Stimulated activated memory B cell treated with anti-CD40 and anti-IgM and Interleukin-4, amounts not matched to agents 10 μg/mL and 1 μg/mL and 100 μg/mL, for 72 hours (primary cell): Measurements from ENCODE around the gene NHLH1.

Experiments
- ATAC-seq: fragments of 150-1000 bp; cut with Tn5 transposase; 2 replicates; pipeline ENCODE4 v1.10.0; 2021
- H3K27ac Mint-ChIP-seq: one replicate; pipeline ENCODE4 v1.8.0; 2022; ENCODE audit warnings: mild to moderate bottlenecking, mixed read lengths
- H3K27me3 Mint-ChIP-seq: one replicate; pipeline ENCODE4 v1.8.0; 2022; ENCODE audit warnings: mixed read lengths
- H3K36me3 Mint-ChIP-seq: one replicate; pipeline ENCODE4 v1.8.0; 2022; ENCODE audit warnings: mixed read lengths
- H3K4me1 Mint-ChIP-seq: one replicate; pipeline ENCODE4 v1.8.0; 2022; ENCODE audit warnings: mixed read lengths
- H3K4me3 Mint-ChIP-seq: one replicate; pipeline ENCODE4 v1.8.0; 2022; ENCODE audit warnings: mild to moderate bottlenecking, moderate library complexity, mixed read lengths
- H3K9me3 Mint-ChIP-seq: one replicate; pipeline ENCODE4 v1.8.0; 2022; ENCODE audit warnings: mixed read lengths

Gene NHLH1

GRCh38 chr1:160346958-160347357 lies 19.9 kb upstream of the NHLH1 start:
- peak overlapping the region; percentile 50 for H3K4me3 Mint-ChIP-seq
- peaks cover 41% of the 10 kb centered on the region for H3K36me3 Mint-ChIP-seq
- H3K4me1 Mint-ChIP-seq: peaks cover 34% of the 10 kb centered on the region
- ATAC-seq: peak; percentile 88
- H3K27me3 Mint-ChIP-seq: no peaks in the 10 kb centered on the region
- peak overlapping the region; percentile 85 for H3K27ac Mint-ChIP-seq
- no peaks in the 10 kb centered on the region for H3K9me3 Mint-ChIP-seq

- H3K9me3 Mint-ChIP-seq: no peaks in the 10 kb centered on the region
- peaks cover 16% of the 10 kb centered on the region for H3K4me1 Mint-ChIP-seq
- no peak overlapping the region for H3K4me3 Mint-ChIP-seq
- H3K36me3 Mint-ChIP-seq: peaks cover 74% of the 10 kb centered on the region
- no peak for ATAC-seq
- no peaks in the 10 kb centered on the region for H3K27me3 Mint-ChIP-seq
- no peak overlapping the region for H3K27ac Mint-ChIP-seq
Measured at GRCh38 chr1:160351629-160352028, 15.2 kb upstream of the NHLH1 start.

GRCh38 chr1:160352555-160352954 lies 14.3 kb upstream of the NHLH1 start:
- Mint-ChIP-seq H3K9me3 (no peaks in the 10 kb centered on the region), H3K36me3 (peaks cover 79% of the 10 kb centered on the region), H3K27me3 (no peaks in the 10 kb centered on the region), H3K27ac (no peak overlapping the region), H3K4me1 (peaks cover 7% of the 10 kb centered on the region), H3K4me3 (no peak overlapping the region)
- no peak for ATAC-seq

- Mint-ChIP-seq H3K27me3 (no peaks in the 10 kb centered on the region), H3K4me3 (no peak overlapping the region), H3K9me3 (no peaks in the 10 kb centered on the region), H3K27ac (peak overlapping the region; percentile 52), H3K36me3 (peaks cover 79% of the 10 kb centered on the region), H3K4me1 (no peaks in the 10 kb centered on the region)
- no peak for ATAC-seq
Measured at GRCh38 chr1:160353223-160353622, 13.6 kb upstream of the NHLH1 start.

GRCh38 chr1:160354388-160354985 lies 12.4 kb upstream of the NHLH1 start:
- ATAC-seq: no peak

GRCh38 chr1:160357286-160358002 lies 9.4 kb upstream of the NHLH1 start:
- ATAC-seq: no peak
- Mint-ChIP-seq H3K4me1 (peaks cover 4% of the 10 kb centered on the region), H3K27ac (no peak overlapping the region), H3K9me3 (no peaks in the 10 kb centered on the region), H3K27me3 (no peaks in the 10 kb centered on the region), H3K36me3 (peaks cover 72% of the 10 kb centered on the region), H3K4me3 (no peak overlapping the region)

More at GRCh38 chr1:160354388-160354985, 12.4 kb upstream of the NHLH1 start:
- H3K27ac Mint-ChIP-seq: no peak overlapping the region
- peaks cover 82% of the 10 kb centered on the region for H3K36me3 Mint-ChIP-seq
- H3K27me3 Mint-ChIP-seq: no peaks in the 10 kb centered on the region
- no peaks in the 10 kb centered on the region for H3K9me3 Mint-ChIP-seq
- no peak overlapping the region for H3K4me3 Mint-ChIP-seq
- no peaks in the 10 kb centered on the region for H3K4me1 Mint-ChIP-seq

- H3K9me3 Mint-ChIP-seq: no peaks in the 10 kb centered on the region
- H3K4me3 Mint-ChIP-seq: no peak overlapping the region
- H3K27me3 Mint-ChIP-seq: no peaks in the 10 kb centered on the region
- peaks cover 67% of the 10 kb centered on the region for H3K36me3 Mint-ChIP-seq
- peaks cover 8% of the 10 kb centered on the region for H3K4me1 Mint-ChIP-seq
- ATAC-seq: no peak
- no peak overlapping the region for H3K27ac Mint-ChIP-seq
Measured at GRCh38 chr1:160358073-160358472, 8.8 kb upstream of the NHLH1 start.

GRCh38 chr1:160359559-160360226 lies 7.2 kb upstream of the NHLH1 start:
- peaks cover 8% of the 10 kb centered on the region for H3K4me1 Mint-ChIP-seq
- H3K9me3 Mint-ChIP-seq: no peaks in the 10 kb centered on the region
- H3K27me3 Mint-ChIP-seq: no peaks in the 10 kb centered on the region
- no peak for ATAC-seq
- no peak overlapping the region for H3K27ac Mint-ChIP-seq
- peaks cover 52% of the 10 kb centered on the region for H3K36me3 Mint-ChIP-seq
- no peak overlapping the region for H3K4me3 Mint-ChIP-seq

- H3K36me3 Mint-ChIP-seq: peaks cover 48% of the 10 kb centered on the region
- H3K27me3 Mint-ChIP-seq: no peaks in the 10 kb centered on the region
- H3K27ac Mint-ChIP-seq: no peak overlapping the region
- no peak overlapping the region for H3K4me3 Mint-ChIP-seq
- peaks cover 8% of the 10 kb centered on the region for H3K4me1 Mint-ChIP-seq
- ATAC-seq: no peak
- no peaks in the 10 kb centered on the region for H3K9me3 Mint-ChIP-seq
Measured at GRCh38 chr1:160360227-160360695, 6.6 kb upstream of the NHLH1 start.

- no peaks in the 10 kb centered on the region for H3K9me3 Mint-ChIP-seq
- ATAC-seq: no peak
- H3K4me1 Mint-ChIP-seq: peaks cover 8% of the 10 kb centered on the region
- no peak overlapping the region for H3K4me3 Mint-ChIP-seq
- no peaks in the 10 kb centered on the region for H3K27me3 Mint-ChIP-seq
- peaks cover 39% of the 10 kb centered on the region for H3K36me3 Mint-ChIP-seq
- no peak overlapping the region for H3K27ac Mint-ChIP-seq
Measured at GRCh38 chr1:160361199-160361598, 5.7 kb upstream of the NHLH1 start.

- Mint-ChIP-seq H3K36me3 (peaks cover 33% of the 10 kb centered on the region), H3K9me3 (no peaks in the 10 kb centered on the region), H3K4me1 (peaks cover 8% of the 10 kb centered on the region), H3K27ac (peak overlapping the region; percentile 41), H3K27me3 (no peaks in the 10 kb centered on the region), H3K4me3 (no peak overlapping the region)
- ATAC-seq: no peak
Measured at GRCh38 chr1:160361814-160362167, 5.1 kb upstream of the NHLH1 start.

GRCh38 chr1:160362168-160362957 lies 4.5 kb upstream of the NHLH1 start:
- no peak for ATAC-seq
- Mint-ChIP-seq H3K9me3 (no peaks in the 10 kb centered on the region), H3K27ac (peak overlapping the region; percentile 41), H3K27me3 (no peaks in the 10 kb centered on the region), H3K36me3 (peaks cover 27% of the 10 kb centered on the region), H3K4me1 (peaks cover 8% of the 10 kb centered on the region), H3K4me3 (no peak overlapping the region)

- H3K36me3 Mint-ChIP-seq: peaks cover 21% of the 10 kb centered on the region
- no peaks in the 10 kb centered on the region for H3K27me3 Mint-ChIP-seq
- H3K9me3 Mint-ChIP-seq: no peaks in the 10 kb centered on the region
- H3K27ac Mint-ChIP-seq: peak overlapping the region; percentile 41
- no peak overlapping the region for H3K4me3 Mint-ChIP-seq
- ATAC-seq: no peak
- peaks cover 8% of the 10 kb centered on the region for H3K4me1 Mint-ChIP-seq
Measured at GRCh38 chr1:160363010-160363409, 3.9 kb upstream of the NHLH1 start.

GRCh38 chr1:160363951-160364735 lies 2.7 kb upstream of the NHLH1 start:
- Mint-ChIP-seq H3K36me3 (peaks cover 12% of the 10 kb centered on the region), H3K27me3 (no peaks in the 10 kb centered on the region), H3K4me1 (peaks cover 8% of the 10 kb centered on the region), H3K4me3 (no peak overlapping the region), H3K9me3 (no peaks in the 10 kb centered on the region), H3K27ac (peak overlapping the region; percentile 41)
- ATAC-seq: no peak
